Osteoblast (primary cell): ENCODE data around the gene GAREM1. TPM values are rescaled to one million over a fixed set of nuclear protein-coding genes. Genes with fewer than 3 reads are reported as not detected.

Experiments
- DNase-seq: peaks from one replicate; pipeline ENCODE4 v3.0.0; 2011; ENCODE audit warnings: low spot score, mixed read lengths; ENCODE audit not compliant: insufficient read length; ENCODE audit errors: missing footprints
- H2AFZ ChIP-seq: 2 replicates; pipeline ENCODE4 v1.6.0; 2011; ENCODE audit warnings: mild to moderate bottlenecking, low read length
- H3K27ac ChIP-seq: 2 replicates; pipeline ENCODE4 v1.5.1; 2011; ENCODE audit warnings: mild to moderate bottlenecking, low read depth, low read length, moderate library complexity
- H3K27me3 ChIP-seq: 2 replicates; pipeline ENCODE4 v1.6.0; 2012; ENCODE audit warnings: mild to moderate bottlenecking, control low read depth, inconsistent platforms, low read length, moderate library complexity; ENCODE audit not compliant: insufficient read depth
- H3K36me3 ChIP-seq: 2 replicates; pipeline ENCODE4 v1.5.1; 2011; ENCODE audit warnings: mild to moderate bottlenecking, low read length, control low read depth, moderate library complexity; ENCODE audit not compliant: insufficient read depth
- H3K4me1 ChIP-seq: 2 replicates; pipeline ENCODE4 v1.5.1; 2011; ENCODE audit warnings: mild to moderate bottlenecking, low read length, control low read depth, moderate library complexity; ENCODE audit not compliant: insufficient read depth
- H3K4me2 ChIP-seq: 2 replicates; pipeline ENCODE4 v1.6.0; 2011; ENCODE audit warnings: mild to moderate bottlenecking, low read length; ENCODE audit not compliant: insufficient read depth
- H3K4me3 ChIP-seq: fragments of 200-600 bp; sonication (generic); 3 replicates; pipeline ENCODE4 v1.5.1; 2012; ENCODE audit warnings: mild to moderate bottlenecking, low read length, inconsistent platforms; ENCODE audit not compliant: insufficient read depth
- H3K79me2 ChIP-seq: 2 replicates; pipeline ENCODE4 v1.6.0; 2012; ENCODE audit warnings: mild to moderate bottlenecking, low read length, control low read depth, inconsistent platforms; ENCODE audit not compliant: insufficient read depth
- H3K9me3 ChIP-seq: 2 replicates; pipeline ENCODE4 v1.5.1; 2011; ENCODE audit warnings: low read depth, low read length, control low read depth
- H4K20me1 ChIP-seq: 2 replicates; pipeline ENCODE4 v1.6.0; 2012; ENCODE audit warnings: mild to moderate bottlenecking, low read length, control low read depth; ENCODE audit not compliant: insufficient read depth
- CTCF ChIP-seq: IDR thresholded peaks from 2 replicates; pipeline ENCODE4 v1.5.1; 2011; ENCODE audit warnings: mild to moderate bottlenecking, low read depth, low read length, moderate library complexity; ENCODE audit errors: extremely low read depth
- total RNA-seq: library from RNA; depleted of rRNA; stranded (reverse); fragments of >200 nt; gene quantifications from 2 replicates; pipeline ENCODE4 v1.2.3, GENCODE V29; 2012

The GAREM1 gene
- total RNA-seq, 1 donor = 3.6 TPM

GRCh38 chr18:32437100-32437834 is 33.4 kb downstream of the GAREM1 start:
- Histone ChIP-seq H3K36me3 (no peaks in the 10 kb centered on the region), H3K27me3 (no peaks in the 10 kb centered on the region), H3K9me3 (no peaks in the 10 kb centered on the region), H3K4me3 (no peak overlapping the region), H3K4me2 (no peak overlapping the region), H3K79me2 (no peaks in the 10 kb centered on the region), H2AFZ (no peak overlapping the region), H3K27ac (no peak overlapping the region), H3K4me1 (no peaks in the 10 kb centered on the region), H4K20me1 (no peaks in the 10 kb centered on the region)
- DNase-seq = no peak
- TF ChIP-seq CTCF = no peak

GRCh38 chr18:32435631-32436500 is 34.8 kb downstream of the GAREM1 start:
- no peak overlapping the region for H3K4me3 ChIP-seq
- no peak overlapping the region for H3K27ac ChIP-seq
- TF ChIP-seq CTCF = no peak
- no peaks in the 10 kb centered on the region for H3K36me3 ChIP-seq
- no peak overlapping the region for H3K4me2 ChIP-seq
- H3K9me3 ChIP-seq = no peaks in the 10 kb centered on the region
- no peak for DNase-seq
- no peaks in the 10 kb centered on the region for H3K27me3 ChIP-seq
- H2AFZ ChIP-seq = no peak overlapping the region
- no peaks in the 10 kb centered on the region for H3K79me2 ChIP-seq
- H4K20me1 ChIP-seq = no peaks in the 10 kb centered on the region
- H3K4me1 ChIP-seq = no peaks in the 10 kb centered on the region

DNA sequence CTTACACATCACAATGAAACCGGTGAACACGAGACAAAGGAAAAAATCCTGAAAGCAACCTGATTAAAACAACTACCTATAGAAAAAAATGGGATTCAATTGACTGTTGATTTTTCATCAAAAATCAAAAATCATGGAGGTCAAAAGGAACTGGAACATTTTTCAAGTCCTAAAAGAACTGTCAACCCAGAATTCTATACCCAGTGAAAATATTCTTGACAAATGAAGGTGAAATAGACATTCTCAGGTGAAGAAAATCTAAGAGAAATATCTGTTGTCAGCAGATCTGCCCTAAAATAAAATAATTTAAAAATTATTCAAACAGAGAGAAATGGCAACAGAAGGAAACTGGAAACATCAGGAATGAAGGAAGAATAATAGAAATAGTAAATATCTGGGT is 38.9 kb downstream of the GAREM1 start:
- H2AFZ ChIP-seq = no peak overlapping the region
- TF ChIP-seq CTCF = no peak
- DNase-seq = no peak

GRCh38 chr18:32429402-32429801 is 41.3 kb downstream of the GAREM1 start:
- H3K27ac ChIP-seq = no peak overlapping the region
- H3K36me3 ChIP-seq = no peaks in the 10 kb centered on the region
- no peak overlapping the region for H3K4me3 ChIP-seq
- H3K79me2 ChIP-seq = no peaks in the 10 kb centered on the region
- H3K9me3 ChIP-seq = no peaks in the 10 kb centered on the region
- DNase-seq = no peak
- no peaks in the 10 kb centered on the region for H4K20me1 ChIP-seq
- H3K4me2 ChIP-seq = no peak overlapping the region
- no peak overlapping the region for H2AFZ ChIP-seq
- peaks cover 14% of the 10 kb centered on the region for H3K4me1 ChIP-seq
- TF ChIP-seq CTCF = no peak
- H3K27me3 ChIP-seq = no peaks in the 10 kb centered on the region

More for the DNA sequence above, 38.9 kb downstream of the GAREM1 start:
- Histone ChIP-seq H4K20me1 (no peaks in the 10 kb centered on the region), H3K4me2 (no peak overlapping the region), H3K27ac (no peak overlapping the region), H3K27me3 (no peaks in the 10 kb centered on the region), H3K4me3 (no peak overlapping the region), H3K36me3 (no peaks in the 10 kb centered on the region), H3K79me2 (no peaks in the 10 kb centered on the region), H3K4me1 (peaks cover 5% of the 10 kb centered on the region), H3K9me3 (no peaks in the 10 kb centered on the region)
